Esophagus squamous epithelium (tissue), 4 donors: Measurements from ENCODE around the gene TNFRSF4.

Experiments
- POLR2A ChIP-seq, 4 donors: fragments of 450-650 bp; IDR thresholded peaks; one replicate each; pipeline ENCODE4 v1.6.1; 2017; ENCODE audit warnings: antibody characterized with exemption in 4 of 4, mild to moderate bottlenecking in 4 of 4, moderate library complexity in 3 of 4
- TF ChIP-seq, protein P1 (sequence below), 6 experiments: fragments of 450-650 bp in 4 of 6; fragments of 200-600 bp in 2 of 6; sonication (generic) in 2 of 6; IDR thresholded peaks; one replicate each; pipeline ENCODE4 v1.5.1; 2016 to 2019; ENCODE audit warnings: antibody characterized with exemption in 6 of 6, mild to moderate bottlenecking in 4 of 6, moderate library complexity in 4 of 6

DNA sequence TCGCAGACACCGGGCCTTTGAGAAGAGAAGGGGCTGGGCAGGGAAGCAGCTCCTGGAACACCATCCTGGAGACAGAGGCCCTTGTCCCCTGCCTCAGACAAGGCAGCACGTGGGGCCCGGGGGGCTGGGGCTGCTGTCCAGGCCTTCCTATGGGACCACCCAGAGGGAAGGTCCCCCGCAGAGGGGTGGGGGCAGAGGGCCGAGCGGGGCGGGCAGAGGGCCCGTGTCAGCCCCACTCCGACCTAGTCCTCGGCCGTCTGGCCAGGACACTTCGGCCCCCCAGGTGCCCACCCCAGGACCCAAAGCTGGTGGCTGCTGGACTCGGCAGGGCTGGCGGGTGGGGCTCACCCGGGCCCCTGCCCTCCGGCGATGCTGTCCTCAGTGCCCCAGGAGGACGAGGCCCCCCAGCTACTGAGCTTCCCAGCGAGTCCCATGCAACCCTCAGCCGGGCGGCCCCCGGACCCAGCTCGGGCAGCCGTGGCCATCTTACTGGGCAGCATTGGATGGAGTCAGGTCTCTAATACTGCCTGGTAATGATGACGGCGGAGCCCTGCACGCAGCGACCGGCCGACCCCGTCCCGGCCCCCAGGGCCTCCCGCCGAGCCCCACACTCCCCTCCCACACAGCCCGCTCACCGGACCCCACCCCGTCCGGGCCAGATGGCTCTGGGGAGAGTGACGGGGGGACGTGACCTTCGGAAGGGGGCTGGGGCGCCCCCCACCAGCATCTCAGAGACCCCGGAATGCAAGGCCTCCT is 47.1 kb downstream of the TNFRSF4 start:
- TF ChIP-seq, protein P1, sequence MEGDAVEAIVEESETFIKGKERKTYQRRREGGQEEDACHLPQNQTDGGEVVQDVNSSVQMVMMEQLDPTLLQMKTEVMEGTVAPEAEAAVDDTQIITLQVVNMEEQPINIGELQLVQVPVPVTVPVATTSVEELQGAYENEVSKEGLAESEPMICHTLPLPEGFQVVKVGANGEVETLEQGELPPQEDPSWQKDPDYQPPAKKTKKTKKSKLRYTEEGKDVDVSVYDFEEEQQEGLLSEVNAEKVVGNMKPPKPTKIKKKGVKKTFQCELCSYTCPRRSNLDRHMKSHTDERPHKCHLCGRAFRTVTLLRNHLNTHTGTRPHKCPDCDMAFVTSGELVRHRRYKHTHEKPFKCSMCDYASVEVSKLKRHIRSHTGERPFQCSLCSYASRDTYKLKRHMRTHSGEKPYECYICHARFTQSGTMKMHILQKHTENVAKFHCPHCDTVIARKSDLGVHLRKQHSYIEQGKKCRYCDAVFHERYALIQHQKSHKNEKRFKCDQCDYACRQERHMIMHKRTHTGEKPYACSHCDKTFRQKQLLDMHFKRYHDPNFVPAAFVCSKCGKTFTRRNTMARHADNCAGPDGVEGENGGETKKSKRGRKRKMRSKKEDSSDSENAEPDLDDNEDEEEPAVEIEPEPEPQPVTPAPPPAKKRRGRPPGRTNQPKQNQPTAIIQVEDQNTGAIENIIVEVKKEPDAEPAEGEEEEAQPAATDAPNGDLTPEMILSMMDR (IDR thresholded peaks at IDR 0.05), result no peak
- TF ChIP-seq POLR2A (IDR thresholded peaks at IDR 0.05), result no peak
